ENCODE measurements around the gene SRGAP3.

DNA sequence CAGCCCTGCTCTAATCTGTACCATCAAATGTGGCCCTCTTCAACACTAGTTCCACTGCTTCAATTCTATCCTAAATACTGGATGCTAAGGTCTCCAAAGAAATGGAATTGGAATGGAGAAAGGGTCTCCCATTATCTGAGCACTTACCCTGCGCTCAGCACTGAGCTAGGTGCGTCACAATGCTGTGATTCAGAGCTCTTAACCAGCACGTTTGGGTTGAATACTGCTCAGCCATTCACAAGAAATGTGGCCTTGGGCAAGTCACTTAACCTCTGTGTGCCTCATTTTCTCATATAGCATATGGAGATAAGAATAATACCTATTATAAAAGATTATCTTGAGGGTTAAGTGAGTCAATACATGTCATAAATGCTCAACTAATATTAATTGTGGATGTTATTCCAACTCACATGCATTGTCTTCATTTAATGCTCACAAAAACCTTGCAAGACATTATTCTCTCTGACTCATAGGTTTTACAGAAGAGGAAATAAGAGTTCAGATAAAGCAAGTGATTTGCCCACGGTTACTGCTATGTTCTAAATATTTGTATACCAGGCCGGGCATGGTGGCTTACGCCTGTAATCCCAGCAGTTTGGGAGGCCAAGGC lies 27.4 kb upstream of the SRGAP3 start:
- TF ChIP-seq, protein P1, sequence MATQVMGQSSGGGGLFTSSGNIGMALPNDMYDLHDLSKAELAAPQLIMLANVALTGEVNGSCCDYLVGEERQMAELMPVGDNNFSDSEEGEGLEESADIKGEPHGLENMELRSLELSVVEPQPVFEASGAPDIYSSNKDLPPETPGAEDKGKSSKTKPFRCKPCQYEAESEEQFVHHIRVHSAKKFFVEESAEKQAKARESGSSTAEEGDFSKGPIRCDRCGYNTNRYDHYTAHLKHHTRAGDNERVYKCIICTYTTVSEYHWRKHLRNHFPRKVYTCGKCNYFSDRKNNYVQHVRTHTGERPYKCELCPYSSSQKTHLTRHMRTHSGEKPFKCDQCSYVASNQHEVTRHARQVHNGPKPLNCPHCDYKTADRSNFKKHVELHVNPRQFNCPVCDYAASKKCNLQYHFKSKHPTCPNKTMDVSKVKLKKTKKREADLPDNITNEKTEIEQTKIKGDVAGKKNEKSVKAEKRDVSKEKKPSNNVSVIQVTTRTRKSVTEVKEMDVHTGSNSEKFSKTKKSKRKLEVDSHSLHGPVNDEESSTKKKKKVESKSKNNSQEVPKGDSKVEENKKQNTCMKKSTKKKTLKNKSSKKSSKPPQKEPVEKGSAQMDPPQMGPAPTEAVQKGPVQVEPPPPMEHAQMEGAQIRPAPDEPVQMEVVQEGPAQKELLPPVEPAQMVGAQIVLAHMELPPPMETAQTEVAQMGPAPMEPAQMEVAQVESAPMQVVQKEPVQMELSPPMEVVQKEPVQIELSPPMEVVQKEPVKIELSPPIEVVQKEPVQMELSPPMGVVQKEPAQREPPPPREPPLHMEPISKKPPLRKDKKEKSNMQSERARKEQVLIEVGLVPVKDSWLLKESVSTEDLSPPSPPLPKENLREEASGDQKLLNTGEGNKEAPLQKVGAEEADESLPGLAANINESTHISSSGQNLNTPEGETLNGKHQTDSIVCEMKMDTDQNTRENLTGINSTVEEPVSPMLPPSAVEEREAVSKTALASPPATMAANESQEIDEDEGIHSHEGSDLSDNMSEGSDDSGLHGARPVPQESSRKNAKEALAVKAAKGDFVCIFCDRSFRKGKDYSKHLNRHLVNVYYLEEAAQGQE (IDR thresholded peaks at IDR 0.05; ENCODE audit: low read depth) = no peak
- no peak for TF ChIP-seq EP300 (IDR thresholded peaks at IDR 0.05; ENCODE audit: borderline replicate concordance)
- no peak for TF ChIP-seq RAD21 (IDR thresholded peaks at IDR 0.05; ENCODE audit: low read depth)
- no peak for TF ChIP-seq NFIC (IDR thresholded peaks at IDR 0.05)
- TF ChIP-seq EGR1 (IDR thresholded peaks at IDR 0.05) = no peak
